Spleen (tissue), 11 donors: ENCODE measurements around the gene SLF1. TPM values are rescaled to one million over a fixed set of nuclear protein-coding genes. Genes with fewer than 3 reads are reported as not detected.

Experiments used
- DNase-seq: peaks from one replicate; pipeline ENCODE4 v3.0.0-alpha.2; 2020
- H3K27ac ChIP-seq, 8 donors: fragments of 200-600 bp; sonication (generic) in 7 of 8; 1 replicate in 4 of 8; 2 replicates in 4 of 8; pipeline versions ENCODE4 v1.5.0 to v1.8.0; 2016 to 2021; ENCODE audit warnings: inconsistent platforms in 4 of 8, mild to moderate bottlenecking in 4 of 8, moderate library complexity in 1 of 8
- H3K27me3 ChIP-seq, 7 donors: fragments of 200-600 bp; sonication (generic) in 6 of 7; replicated peaks in 1 of 7; 1 replicate in 4 of 7; 2 replicates in 3 of 7; pipeline versions ENCODE4 v1.5.0 to v1.8.0; 2016 to 2021; ENCODE audit warnings: inconsistent platforms in 3 of 7, mild to moderate bottlenecking in 1 of 7
- H3K36me3 ChIP-seq, 6 donors: fragments of 200-600 bp; sonication (generic) in 5 of 6; 1 replicate in 4 of 6; 2 replicates in 2 of 6; pipeline versions ENCODE4 v1.5.0 to v1.8.0; 2016 to 2021; ENCODE audit warnings: inconsistent platforms in 2 of 6
- H3K4me1 ChIP-seq, 6 donors: fragments of 200-600 bp; sonication (generic) in 5 of 6; 1 replicate in 3 of 6; 2 replicates in 3 of 6; pipeline versions ENCODE4 v1.5.0 to v1.8.0; 2016 to 2021; ENCODE audit warnings: inconsistent platforms in 3 of 6
- H3K4me3 ChIP-seq, 8 donors: fragments of 200-600 bp; sonication (generic) in 7 of 8; 1 replicate in 4 of 8; 2 replicates in 4 of 8; pipeline versions ENCODE4 v1.5.0 to v1.8.0; 2016 to 2021; ENCODE audit warnings: inconsistent platforms in 4 of 8, mild to moderate bottlenecking in 4 of 8, moderate library complexity in 2 of 8
- H3K9me3 ChIP-seq, 8 donors: fragments of 200-600 bp; sonication (generic) in 7 of 8; 1 replicate in 4 of 8; 2 replicates in 4 of 8; pipeline versions ENCODE4 v1.5.0 to v1.8.0; 2016 to 2021; ENCODE audit warnings: inconsistent platforms in 4 of 8
- CTCF ChIP-seq, 11 experiments: fragments of 200-600 bp in 7 of 11; fragments of 450-650 bp in 4 of 11; sonication (generic) in 4 of 11; IDR thresholded peaks in 8 of 11; conservative IDR thresholded peaks in 3 of 11; 1 replicate in 7 of 11; 2 replicates in 4 of 11; pipeline versions ENCODE4 v1.4.0 to v1.8.0; 2016 to 2021; ENCODE audit warnings: antibody characterized with exemption in 11 of 11, inconsistent platforms in 4 of 11, mild to moderate bottlenecking in 1 of 11
- POLR2A ChIP-seq, 3 donors: fragments of 450-650 bp; IDR thresholded peaks; one replicate each; pipeline ENCODE4 v1.5.1; 2017; ENCODE audit warnings: antibody characterized with exemption in 3 of 3, mild to moderate bottlenecking in 1 of 3
- POLR2AphosphoS5 ChIP-seq, 3 donors: sonication (generic); formaldehyde crosslinking; IDR thresholded peaks; one replicate each; pipeline ENCODE4 v1.5.1; 2017; ENCODE audit warnings: antibody characterized with exemption in 3 of 3
- WGBS, 5 donors: extraction: QIAGEN DNeasy Blood & Tissue Kit in 3 of 5; methylation state at CpG; one replicate each; pipeline versions ENCODE4 v1.1.5 to v1.1.7; 2013 to 2018; 5-methylcytosine and 5-hydroxymethylcytosine counted together
- intact Hi-C: fragments of 100-400 bp; cut with DNase I; formaldehyde crosslinking; loops from one replicate; pipeline ENCODE4 v1.15.0; 2023; ENCODE audit warnings: low total_unique reads
- polyA plus RNA-seq, 3 donors: library from polyadenylated mRNA; stranded (reverse); fragments of 200-250 nt; gene quantifications; one replicate each; pipeline ENCODE4 v1.2.1, GENCODE V29; 2013
- total RNA-seq, 7 donors: library from RNA; depleted of rRNA in 3 of 7; stranded (reverse); fragments of >200 nt in 3 of 7; fragmentation: NEBNext Ultra II Directional in 4 of 7; extraction: Animal tissue kit (Norgen Biotek cat#: 25700) in 4 of 7; gene quantifications; one replicate each; pipeline versions ENCODE4 v1.1.0 to v1.2.1, GENCODE V29; 2016 to 2021
- donor health status: healthy with polysubstance abuse.
- donor health status: DM: no; HTN: no; CAD: no; lungs with moderate emphysema.
- donor health status: DM: no; HTN: no; CAD: no.
- donor health status: Bipolar disorder and iron deficiency.
- donor health status: healthy.
- donor health status: DM: no; HTN: no; CAD: no.
- donor health status: DM: yes; HTN: yes; CAD: no.

Gene SLF1
- total and polyA plus RNA-seq, 10 donors = 5.0 to 18.7 (median 9.9) TPM

GRCh38 chr5:94736498-94736897, 118.0 kb downstream of the SLF1 start:
- TF ChIP-seq POLR2A (IDR thresholded peaks at IDR 0.05) = no peak
- no peak for TF ChIP-seq POLR2AphosphoS5 (IDR thresholded peaks at IDR 0.05)
- TF ChIP-seq CTCF (IDR thresholded peaks at IDR 0.05 in 8 of 11, conservative IDR thresholded peaks at IDR 0.05 in 3 of 11) = no peak
- Histone ChIP-seq H3K27ac (no peak overlapping the region), H3K4me3 (no peak overlapping the region), H3K9me3 (no peaks in the 10 kb centered on the region), H3K36me3 (no peaks in the 10 kb centered on the region), H3K4me1 (peaks cover 0 to 6% (median 0%) of the 10 kb centered on the region in 6 donors), H3K27me3 (no peaks in the 10 kb centered on the region)
- DNase-seq = no peak
- 79 to 100% (median 92%) methylated on average over 1 of the region's 1 CpG for WGBS, 5 donors
- intact Hi-C loops = loop anchor here (5.0 kb wide), 1 partner anchor 214 kb away; no protein-coding TSS in a partner anchor

GRCh38 chr5:94740286-94740685, 121.8 kb downstream of the SLF1 start:
- intact Hi-C loops = no loop called here
- peaks cover 0 to 6% (median 0%) of the 10 kb centered on the region in 6 donors for H3K4me1 ChIP-seq
- TF ChIP-seq CTCF (IDR thresholded peaks at IDR 0.05 in 8 of 11, conservative IDR thresholded peaks at IDR 0.05 in 3 of 11) (no peak), POLR2AphosphoS5 (IDR thresholded peaks at IDR 0.05) (no peak)
- WGBS, 5 donors = 55 to 73% (median 64%) methylated on average over 2 of the region's 2 CpGs
- no peaks in the 10 kb centered on the region for H3K27me3 ChIP-seq
- DNase-seq = no peak
- peaks cover 0 to 3% (median 0%) of the 10 kb centered on the region in 6 donors for H3K36me3 ChIP-seq
- no peaks in the 10 kb centered on the region for H3K9me3 ChIP-seq
- no peak overlapping the region for H3K27ac ChIP-seq
- no peak overlapping the region for H3K4me3 ChIP-seq

- Histone ChIP-seq H3K9me3 (no peaks in the 10 kb centered on the region), H3K36me3 (peaks cover 0 to 3% (median 0%) of the 10 kb centered on the region in 6 donors), H3K4me3 (no peak overlapping the region), H3K27ac (no peak overlapping the region), H3K27me3 (no peaks in the 10 kb centered on the region), H3K4me1 (peaks cover 4 to 20% (median 10%) of the 10 kb centered on the region in 6 donors)
- 89 to 95% (median 90%) methylated on average over 4 of the region's 4 CpGs for WGBS, 5 donors
- DNase-seq = no peak
- intact Hi-C loops = no loop called here
- TF ChIP-seq POLR2A (IDR thresholded peaks at IDR 0.05) = no peak
- no peak for TF ChIP-seq POLR2AphosphoS5 (IDR thresholded peaks at IDR 0.05)
Observed at GRCh38 chr5:94742852-94743251, 124.4 kb downstream of the SLF1 start.

GRCh38 chr5:94744906-94745305, 126.4 kb downstream of the SLF1 start:
- H3K27me3 ChIP-seq = no peaks in the 10 kb centered on the region
- H3K4me3 ChIP-seq = no peak overlapping the region
- no peak overlapping the region for H3K27ac ChIP-seq
- TF ChIP-seq POLR2AphosphoS5 (IDR thresholded peaks at IDR 0.05) = no peak
- no peak for TF ChIP-seq POLR2A (IDR thresholded peaks at IDR 0.05)
- peaks cover 0 to 3% (median 0%) of the 10 kb centered on the region in 6 donors for H3K36me3 ChIP-seq
- no peaks in the 10 kb centered on the region for H3K9me3 ChIP-seq
- intact Hi-C loops = no loop called here
- H3K4me1 ChIP-seq = peaks cover 4 to 27% (median 10%) of the 10 kb centered on the region in 6 donors
- no peak for DNase-seq
- 60 to 92% (median 83%) methylated on average over 2 of the region's 2 CpGs for WGBS, 5 donors

- TF ChIP-seq CTCF (IDR thresholded peaks at IDR 0.05 in 8 of 11, conservative IDR thresholded peaks at IDR 0.05 in 3 of 11) (no peak), POLR2AphosphoS5 (IDR thresholded peaks at IDR 0.05) (no peak), POLR2A (IDR thresholded peaks at IDR 0.05) (no peak)
- H3K27ac ChIP-seq = no peak overlapping the region
- H3K9me3 ChIP-seq = no peaks in the 10 kb centered on the region
- H3K4me1 ChIP-seq = peaks cover 4 to 28% (median 10%) of the 10 kb centered on the region in 6 donors
- DNase-seq = no peak
- 60 to 81% (median 71%) methylated on average over 5 of the region's 5 CpGs for WGBS, 5 donors
- intact Hi-C loops = no loop called here
- peaks cover 0 to 3% (median 0%) of the 10 kb centered on the region in 6 donors for H3K36me3 ChIP-seq
- no peaks in the 10 kb centered on the region for H3K27me3 ChIP-seq
- no peak overlapping the region for H3K4me3 ChIP-seq
Observed at GRCh38 chr5:94745786-94746730, 127.6 kb downstream of the SLF1 start.
